Measurements from ENCODE around the gene ZNRF3. TPM values are rescaled to one million over a fixed set of nuclear protein-coding genes. Genes with fewer than 3 reads are reported as not detected.
"Not testable (repeated sequence)": the region's sequence is repeated elsewhere in the genome, so short reads cannot be mapped to it uniquely, and the experiment has no call there.

The ZNRF3 gene
- total RNA-seq, 1 donor from 2014 or later, result 9.6 TPM

DNA sequence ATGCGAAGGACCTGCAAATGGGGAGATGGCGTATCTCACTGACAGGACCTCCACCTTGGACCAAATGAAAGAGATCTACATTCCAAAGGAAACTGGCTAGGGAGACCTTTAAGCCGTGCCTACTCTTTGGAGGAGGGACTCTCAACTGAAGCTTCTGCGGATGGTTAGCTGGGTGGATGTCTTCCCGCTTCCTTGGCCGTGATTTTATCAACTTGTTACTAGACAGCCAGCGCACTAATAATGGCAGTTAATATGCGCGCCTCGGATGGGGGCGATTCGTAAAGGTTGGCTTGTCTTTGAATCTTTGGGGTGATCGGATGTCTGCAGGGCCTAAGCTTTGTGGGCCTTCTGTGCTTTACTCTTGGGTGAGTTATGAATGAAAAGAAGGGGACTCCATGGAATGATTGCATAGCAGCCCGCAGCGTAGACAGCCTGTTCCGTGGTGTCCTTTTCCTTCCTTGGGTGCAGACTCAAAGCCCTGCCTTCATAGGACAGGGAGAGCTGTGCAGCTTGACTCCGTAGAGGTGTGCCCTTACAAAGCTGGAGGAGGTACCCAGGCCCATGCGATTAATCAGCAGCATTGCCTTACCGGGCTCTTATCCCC lies 1.5 kb downstream of the ZNRF3 start:
- DNase-seq (ENCODE audit: low spot score), result no peak

DNA sequence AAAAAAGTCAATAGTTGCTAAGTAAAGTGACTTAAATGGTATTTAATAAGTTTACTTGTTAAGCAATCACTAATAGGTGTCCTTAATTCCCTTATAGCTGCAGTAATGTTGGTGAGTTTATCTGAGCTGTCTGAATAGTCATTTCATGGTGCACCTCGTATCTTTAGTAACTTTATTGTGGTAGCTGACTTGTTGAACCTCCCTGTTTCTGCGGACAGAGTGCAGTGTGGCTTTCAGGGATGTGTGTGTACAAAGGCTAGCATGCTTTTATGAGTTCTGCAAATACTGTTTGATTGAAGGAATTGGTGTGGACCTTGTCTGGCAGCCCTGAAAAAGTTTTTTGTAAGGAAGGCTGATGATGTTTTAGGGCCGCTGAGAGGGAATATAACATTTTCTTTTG lies 2.6 kb downstream of the ZNRF3 start:
- no peak for DNase-seq (ENCODE audit: low spot score)

DNA sequence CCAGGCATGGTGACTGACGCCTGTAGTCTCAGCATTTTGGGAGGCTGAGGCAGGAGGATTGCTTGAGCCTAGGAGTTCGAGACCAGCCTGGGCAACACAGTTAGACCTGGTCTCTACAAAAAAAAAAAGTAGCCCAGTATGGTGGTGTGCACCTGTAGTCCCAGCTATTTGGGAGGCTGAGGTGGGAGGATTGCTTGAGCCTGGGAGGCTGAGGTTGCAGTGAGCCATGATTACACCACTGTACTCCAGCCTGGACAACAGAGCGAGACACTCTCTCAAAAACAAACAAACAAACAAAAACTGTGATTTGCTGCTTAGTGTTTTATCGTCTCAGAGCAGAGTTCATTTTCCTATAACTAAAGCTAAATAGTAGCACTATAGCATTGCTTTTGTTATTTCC lies 3.3 kb downstream of the ZNRF3 start:
- not testable (repeated sequence) for DNase-seq (ENCODE audit: low spot score)

DNA sequence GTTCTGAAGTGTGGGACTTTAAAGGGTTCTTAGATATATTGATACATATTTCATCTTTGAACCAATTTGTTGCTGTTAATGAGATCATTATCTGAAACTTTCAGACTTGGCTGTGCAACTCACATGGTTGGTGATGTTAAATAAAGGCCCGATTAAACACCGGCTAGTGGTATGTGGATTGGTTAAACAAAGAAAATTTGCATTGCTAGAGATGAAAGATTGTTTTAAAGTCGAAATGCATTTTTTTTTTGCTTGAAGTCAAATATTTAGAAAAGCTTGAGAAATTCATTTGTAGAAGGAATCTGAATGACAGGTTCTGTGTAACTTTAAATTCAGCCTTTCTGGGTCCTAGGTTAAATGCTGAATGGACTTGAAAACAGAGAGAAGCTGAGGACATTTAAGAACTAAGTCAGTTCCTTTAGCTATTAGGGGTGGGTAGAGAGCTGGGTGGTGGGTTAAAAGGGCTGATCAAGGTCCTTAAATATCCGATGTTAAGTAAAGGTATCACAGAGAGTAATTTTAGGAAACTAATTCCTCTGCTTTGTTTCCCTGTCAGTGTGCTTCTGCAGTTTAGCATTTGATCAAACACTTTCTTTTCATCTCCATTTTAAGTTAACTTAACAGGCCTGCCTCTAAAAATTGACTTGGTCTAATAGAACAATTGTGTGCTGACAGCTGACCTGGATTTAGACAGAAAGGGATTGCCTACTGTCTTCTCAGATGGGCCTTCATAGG lies 4.5 kb downstream of the ZNRF3 start:
- DNase-seq (ENCODE audit: low spot score), result no peak

DNA sequence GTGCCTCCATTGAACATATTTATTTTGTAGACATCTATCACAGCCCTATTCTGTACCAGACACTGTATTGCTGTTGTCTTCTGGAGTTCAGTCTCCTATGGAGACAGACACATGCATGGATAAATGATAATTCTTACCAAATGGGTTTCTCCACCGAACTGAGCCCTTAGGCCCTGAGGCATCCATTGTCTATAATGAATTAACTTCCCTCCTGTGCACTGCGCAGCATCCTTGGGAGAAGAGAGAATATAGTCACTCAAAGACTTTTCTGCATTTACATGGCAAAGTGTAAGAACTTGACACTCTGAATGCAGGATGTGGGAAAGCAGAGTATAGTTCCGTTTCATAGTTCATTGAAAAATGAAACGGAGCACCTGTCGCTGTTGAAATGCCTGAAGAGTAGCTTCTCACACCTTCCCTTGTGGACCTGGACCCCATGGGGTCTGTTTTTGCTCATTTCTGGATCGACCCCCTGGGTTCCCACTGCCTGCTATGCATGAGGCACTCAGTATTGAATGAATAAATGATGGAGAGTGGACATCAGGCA lies 6.2 kb downstream of the ZNRF3 start:
- DNase-seq (ENCODE audit: low spot score), result no peak

DNA sequence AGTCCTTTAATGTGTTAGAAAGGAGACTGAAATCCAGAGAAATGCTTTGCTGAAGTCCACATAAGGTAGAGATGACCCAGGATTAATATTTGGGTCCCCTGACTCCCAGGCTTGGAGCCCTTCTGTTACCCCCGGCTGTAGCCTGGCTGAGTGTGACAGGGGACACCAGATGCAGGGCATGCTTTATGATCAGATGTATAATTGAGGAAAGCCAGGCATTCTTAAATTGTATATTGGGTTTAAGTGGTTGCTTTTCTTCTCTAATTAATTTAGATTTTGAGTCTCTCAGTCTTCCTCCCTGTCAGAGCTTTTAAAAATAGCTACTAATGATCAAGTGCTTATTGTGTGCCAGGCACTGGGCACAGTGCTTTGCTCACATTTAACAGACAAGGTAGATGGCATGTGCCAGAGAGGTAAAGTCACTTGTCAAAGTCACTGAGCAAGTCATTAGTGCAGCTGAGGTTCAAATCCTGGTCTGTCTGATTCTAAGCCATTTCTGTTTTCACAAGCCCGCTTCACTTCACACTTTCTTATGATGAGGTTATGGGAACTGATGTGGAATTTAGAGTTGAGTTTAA lies 7.9 kb downstream of the ZNRF3 start:
- no peak for DNase-seq (ENCODE audit: low spot score)

DNA sequence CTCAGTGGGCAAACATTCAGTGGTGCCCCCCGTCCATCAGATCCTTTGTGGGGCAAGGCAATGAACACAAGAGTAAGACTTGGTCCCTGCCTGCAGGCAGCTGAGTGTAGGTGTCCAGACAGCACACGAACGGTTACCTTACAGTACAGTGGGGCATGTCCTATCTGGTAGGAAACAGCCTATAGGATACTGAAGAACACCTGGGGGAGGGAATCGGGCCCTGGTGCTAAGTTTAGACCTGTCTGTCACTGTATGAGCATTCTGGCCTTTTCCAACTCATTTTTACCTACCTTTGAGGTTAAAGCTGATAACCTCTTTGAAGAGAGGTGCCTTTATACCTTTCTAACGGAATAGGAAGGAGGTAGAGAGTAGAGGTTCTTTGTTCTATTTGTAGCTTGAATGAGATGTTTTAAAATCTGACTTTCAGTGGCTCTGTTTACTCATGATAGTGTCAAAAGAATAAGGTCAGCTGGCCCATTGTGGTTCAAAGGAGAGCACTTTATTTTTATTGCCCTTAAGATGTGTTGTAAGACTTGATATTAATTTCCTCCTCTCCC lies 8.9 kb downstream of the ZNRF3 start:
- DNase-seq (ENCODE audit: low spot score), result no peak

DNA sequence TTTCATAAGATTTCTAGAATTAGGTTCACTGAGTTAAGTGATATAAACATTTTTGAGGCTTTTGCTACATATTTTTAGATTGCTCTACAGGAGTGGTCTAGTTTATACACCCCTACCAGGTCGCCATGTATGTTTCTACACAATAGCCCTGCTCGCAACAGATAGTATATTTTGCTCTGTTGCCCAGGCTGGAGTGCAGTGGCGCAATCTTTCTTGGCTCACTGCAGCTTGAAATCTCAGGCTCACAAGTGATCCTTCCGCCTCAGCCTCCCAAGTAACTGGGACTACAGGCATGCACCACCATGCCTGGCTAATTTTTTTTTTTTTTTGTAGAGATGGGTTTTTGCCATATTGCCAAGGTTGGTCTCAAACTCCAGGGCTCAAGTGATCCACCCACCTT lies 10.4 kb downstream of the ZNRF3 start:
- no peak for DNase-seq (ENCODE audit: low spot score)

DNA sequence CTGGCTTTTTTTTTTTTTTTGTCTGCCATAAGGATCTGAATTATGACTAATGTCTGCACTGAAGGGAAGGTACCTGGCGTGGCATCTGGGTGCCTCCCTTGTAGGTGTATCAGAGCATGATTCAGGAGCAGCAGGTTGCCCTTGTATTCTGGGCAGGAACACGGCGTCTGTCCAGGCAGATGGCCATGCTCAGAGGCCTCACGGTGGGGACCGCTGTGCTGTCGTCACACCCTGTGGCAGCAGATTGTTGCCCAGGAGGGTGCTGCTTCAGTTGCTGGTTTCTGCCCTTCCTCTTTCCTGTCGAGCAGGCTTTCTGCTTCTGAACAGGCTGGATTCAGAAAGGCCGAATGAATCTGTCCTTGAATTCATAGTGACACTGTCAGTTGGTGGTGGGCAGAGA lies 11.0 kb downstream of the ZNRF3 start:
- DNase-seq (ENCODE audit: low spot score), result peak; percentile 57

DNA sequence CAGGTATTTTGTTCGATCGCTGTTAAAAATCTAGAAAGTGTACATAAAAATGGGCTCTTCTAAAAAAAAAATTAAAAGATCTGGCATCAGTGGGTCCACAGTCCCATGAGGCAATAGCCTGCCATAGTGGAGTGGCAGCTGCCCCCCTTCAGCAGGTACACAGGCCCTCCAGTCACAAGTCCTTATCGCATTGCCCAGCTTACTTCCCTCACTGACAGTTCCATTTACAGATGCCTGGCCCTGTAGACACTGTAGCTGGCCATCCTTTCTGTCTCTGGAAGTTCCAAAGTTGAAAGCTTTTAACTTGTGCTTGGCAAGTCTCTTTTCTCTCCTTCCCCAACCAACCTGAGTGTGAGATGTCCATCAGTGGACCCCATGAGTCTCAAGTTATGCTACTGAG lies 11.4 kb downstream of the ZNRF3 start:
- no peak for DNase-seq (ENCODE audit: low spot score)

DNA sequence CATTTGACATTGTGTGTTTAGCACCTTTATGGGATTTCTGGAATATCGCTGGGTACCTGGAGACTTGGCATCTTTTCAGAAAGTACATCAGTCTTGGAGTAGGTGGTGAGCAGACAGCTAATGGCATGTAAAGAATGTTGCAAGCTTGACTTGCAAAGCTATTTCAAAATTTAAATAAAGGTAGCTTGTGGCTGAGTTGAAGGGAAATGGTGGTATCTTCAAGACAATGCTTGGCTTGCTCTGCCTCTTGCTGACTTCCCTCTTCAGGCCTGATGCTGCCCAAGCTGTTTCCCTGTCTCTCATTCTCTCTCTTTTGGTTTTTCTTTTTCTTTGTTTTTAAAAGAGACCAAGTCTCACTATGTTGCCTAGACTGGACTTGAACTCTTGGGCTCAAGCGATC lies 13.2 kb downstream of the ZNRF3 start:
- DNase-seq (ENCODE audit: low spot score), result no peak

DNA sequence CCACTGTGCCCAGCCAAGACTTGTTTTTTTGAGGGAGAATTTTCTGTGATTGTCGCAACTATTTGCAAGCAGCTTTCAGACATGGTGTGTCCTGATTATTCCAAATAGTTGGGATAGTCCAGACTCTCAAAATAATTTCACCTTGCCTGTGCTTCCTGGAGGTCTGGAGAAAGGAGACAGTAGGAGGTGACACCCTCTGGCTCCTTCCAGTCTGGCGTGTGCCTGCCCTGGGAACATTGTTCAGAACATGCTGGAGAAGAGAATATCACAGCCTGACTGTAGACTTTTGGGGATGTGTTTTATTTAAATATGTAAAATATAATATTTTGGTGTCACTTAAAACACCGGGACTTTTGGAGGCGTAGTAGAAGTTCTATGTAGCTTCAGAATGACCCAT lies 14.9 kb downstream of the ZNRF3 start:
- DNase-seq (ENCODE audit: low spot score), result no peak

DNA sequence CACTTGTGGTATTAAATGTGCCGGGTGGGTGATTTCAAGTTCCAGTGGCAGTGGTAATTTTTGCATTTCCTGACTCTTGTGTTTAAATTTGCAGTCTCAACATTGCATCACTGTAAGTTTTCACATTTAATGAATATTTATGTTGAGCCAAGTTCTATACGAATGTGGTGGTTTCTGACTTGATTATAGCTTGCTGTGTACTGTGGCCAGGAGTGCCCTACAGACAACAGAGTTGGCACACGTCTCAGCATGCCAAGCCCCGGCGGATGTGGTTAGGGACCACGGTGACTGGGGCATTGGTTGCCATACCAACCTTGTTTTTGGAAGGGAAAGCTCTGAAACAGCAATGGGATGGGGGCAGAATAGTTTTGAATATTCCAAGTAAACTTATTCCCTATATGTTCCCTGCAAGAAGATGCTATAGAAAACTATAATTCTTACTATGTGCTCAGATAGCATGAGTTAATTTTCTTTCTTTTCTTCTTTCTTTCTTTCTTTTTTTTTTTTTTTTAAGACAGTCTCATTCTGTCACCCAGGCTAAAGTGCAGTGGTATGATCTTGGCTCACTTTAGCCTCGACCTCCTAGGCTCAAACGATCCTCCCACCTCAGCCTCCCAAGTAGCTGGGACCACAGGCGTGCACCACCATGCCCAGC lies 16.0 kb downstream of the ZNRF3 start:
- DNase-seq (ENCODE audit: low spot score), result no peak

DNA sequence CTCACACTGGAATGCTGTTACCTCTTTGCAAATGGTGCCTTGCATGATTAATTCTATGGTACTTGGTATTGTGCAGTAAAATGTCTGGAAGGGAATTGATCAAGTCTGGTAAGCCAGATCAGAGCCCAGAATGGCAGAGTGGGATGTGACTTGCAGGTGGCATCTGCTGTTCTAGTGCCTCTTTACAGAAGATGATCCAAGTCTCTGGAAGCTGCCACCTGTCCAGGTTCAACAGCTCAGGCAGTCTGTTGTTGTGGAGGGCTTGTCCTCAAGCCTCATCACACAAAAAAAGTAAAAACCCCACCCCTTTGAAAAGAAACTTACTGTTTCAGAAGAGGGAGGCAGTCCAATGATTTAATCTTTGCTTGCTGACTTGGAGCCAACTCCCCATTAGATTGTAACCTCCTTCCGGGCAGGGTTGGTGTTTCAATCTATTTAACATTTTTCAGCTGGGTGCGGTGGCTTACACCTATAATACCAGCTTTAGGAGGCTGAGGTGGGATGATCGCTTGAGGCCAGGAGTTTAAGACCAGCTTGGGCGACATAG lies 17.1 kb downstream of the ZNRF3 start:
- DNase-seq (ENCODE audit: low spot score), result no peak

DNA sequence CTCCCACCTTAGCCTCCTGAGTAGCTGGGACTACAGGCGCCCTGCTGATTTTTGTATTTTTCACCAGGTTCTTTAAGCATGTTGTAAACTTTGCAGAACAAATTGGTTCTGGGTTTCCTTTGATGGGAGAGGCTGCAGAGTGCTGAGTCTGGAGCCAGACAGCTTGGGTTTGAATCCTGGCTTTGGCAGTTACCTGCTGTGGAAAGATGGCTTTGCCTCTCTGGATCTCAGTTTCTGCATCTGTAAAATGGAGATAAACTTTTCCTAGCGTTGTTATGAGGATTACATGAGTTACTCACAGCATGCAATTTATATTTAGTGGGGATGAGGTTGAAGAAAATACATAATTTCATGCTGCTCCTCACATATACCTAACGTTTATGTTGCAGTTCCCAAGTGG lies 19.1 kb downstream of the ZNRF3 start:
- no peak for DNase-seq (ENCODE audit: low spot score)

DNA sequence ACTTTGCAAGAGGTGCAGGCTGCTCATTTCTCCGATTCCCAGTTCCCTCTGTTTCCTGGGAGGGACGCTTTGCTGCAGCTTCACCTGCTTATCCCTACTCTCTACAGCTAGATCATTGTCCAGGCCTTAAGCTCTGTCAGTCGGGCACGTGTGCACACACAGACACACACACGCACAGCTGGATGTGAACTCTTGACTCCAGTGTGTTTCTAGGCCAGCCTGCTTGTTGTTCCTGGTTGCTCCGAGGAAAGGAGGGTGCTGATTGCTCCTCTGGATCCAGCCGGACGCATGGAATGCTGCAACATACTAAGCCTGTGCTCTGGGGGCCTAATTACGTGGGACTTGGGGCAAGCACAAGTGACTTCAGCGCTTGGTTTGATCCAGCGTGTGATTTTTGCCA lies 19.7 kb downstream of the ZNRF3 start:
- DNase-seq (ENCODE audit: low spot score), result no peak

DNA sequence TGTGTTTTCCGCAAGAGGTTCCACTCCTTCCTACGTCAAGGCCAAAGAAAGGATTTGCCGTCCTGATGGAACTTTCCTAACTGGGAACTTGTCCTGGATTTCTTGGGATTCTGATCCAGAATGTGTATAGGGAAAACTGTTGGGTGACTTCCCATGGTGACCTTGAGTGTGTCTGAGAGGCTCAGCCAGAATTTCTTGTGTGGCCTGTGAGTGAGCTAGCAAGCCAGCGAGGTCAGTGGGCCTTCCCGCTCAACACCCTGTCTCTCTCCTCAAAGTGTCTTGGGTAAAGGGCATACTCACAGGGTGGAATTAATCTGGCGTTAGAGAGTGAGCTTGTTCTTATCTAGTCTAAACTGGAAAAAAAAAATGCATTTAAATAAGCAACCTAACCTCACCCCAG lies 20.4 kb downstream of the ZNRF3 start:
- DNase-seq (ENCODE audit: low spot score), result no peak

DNA sequence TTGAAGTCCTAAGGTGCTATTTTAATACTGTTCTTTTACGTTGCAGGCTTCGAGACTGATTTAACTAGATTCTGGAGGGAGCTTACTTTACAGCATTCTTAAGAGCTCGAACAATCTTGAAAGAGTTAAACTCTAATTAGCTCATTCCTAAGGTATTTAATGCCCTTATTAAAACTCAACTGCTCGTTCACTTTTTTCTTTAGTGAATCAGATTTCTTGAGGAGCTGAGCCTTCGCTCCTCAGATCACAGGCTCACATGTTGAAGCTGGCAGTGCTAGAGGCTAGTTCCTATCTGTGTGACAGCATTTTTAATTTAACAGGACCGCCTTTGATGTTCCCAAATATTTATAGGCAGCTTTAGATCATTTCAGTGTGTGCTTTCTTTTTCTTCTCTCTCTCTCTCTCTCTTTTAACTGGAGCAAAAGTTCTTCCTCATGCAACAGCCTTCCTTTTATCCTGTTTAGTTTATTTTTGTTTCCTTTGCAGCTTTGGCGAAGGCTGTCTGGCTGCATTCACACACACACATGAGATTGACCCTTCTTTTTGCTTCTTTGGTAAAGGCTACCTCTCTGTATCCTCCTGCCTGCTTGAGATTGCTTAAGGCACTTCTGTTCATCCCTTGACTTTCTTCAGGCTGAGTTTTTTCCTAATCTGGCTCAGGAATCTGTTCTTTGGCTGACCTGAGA lies 21.0 kb downstream of the ZNRF3 start:
- DNase-seq (ENCODE audit: low spot score), result no peak

DNA sequence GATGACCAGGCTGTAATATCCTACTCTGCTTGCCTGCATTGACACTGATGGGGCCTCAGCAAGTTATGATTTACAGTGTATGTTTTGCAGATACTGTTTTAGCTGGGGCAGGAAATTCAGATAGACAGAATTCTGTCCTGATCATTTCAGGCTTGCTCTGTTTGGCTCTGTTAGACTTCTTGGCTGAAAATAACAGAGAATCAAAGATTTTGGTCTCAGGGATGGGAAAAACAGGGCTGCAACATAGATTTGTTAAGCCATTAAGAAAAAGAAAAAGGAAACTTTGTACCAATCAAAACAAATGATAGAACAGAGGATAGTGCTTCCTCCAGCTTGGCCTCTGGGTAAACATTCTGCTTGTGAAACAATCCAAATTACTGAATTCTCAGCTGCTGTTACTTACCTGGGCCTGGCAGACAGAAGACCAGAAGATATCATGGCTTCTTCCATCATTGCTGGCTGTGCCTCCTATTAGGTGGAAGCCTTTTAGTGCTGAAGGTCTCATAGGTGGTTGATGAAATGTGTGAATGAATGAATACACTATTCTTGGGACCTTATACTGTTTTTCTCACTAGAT lies 22.0 kb downstream of the ZNRF3 start:
- no peak for DNase-seq (ENCODE audit: low spot score)

DNA sequence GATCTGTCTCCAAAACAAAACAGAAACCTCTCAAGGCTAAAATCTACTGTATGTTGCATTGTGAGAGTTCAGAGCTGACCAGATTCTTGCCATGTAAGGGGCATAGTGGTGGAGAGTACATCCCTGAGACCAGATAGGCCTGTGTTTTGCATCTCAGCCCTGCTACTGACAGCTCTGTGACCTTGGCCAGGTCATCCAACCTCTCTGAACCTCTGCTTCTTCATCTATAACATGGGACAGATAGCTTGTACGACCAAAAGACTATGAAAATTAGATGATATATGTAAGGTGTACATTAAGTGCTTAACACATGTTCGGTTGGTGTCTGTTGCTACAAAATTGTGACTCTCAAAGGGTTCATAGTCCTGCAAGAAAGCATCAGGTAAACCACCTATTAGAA lies 22.9 kb downstream of the ZNRF3 start:
- DNase-seq (ENCODE audit: low spot score), result no peak
